ENCODE data around the gene COL2A1. TPM values are rescaled to one million over a fixed set of nuclear protein-coding genes. Genes with fewer than 3 reads are reported as not detected.
A peak's percentile ranks its signal among the peaks of the same experiment; 100 is the strongest.

COL2A1 gene
- total RNA-seq, 1 donor from 2014 or later, result 1.9 TPM

DNA sequence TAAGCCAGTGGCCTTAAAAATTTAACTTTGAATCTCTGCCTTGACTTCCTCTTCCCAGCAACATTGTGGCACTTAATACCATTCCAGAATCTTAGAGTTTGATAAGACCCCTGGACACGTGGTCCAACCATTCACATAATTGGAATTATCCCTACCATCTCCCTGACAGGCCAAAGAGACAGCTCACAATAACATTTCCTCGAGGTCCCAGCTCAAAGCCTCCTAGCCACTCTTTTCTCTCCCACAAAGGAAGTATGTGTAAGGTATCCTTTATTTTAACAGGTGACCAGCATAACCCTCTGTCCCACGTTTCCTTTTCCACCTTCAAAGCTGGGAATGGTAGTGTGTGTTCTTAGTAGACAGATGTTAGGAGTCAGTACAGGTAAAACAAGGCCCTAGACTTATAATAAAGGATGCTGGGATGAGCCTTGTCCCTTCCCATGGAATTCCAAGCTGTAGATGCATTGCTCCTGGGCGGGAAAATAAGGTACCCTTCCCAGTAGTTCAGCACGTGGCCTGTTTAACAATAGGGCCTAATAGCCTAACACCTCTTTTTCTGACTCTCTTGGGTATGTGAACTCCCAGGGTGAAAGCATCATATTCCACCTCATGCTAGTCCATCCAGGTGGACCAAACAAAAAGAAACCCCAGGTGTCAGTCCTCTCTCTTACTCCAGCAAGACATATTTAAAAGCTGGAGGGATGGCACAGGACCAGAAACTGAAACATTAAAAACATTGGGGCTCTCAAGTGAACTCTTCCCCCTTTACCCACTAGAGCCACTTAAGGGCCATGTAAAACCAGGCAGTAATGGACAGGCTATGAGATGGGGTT lies 37.5 kb upstream of the COL2A1 start:
- peaks cover 16% of the 10 kb centered on the region for H3K4me1 Mint-ChIP-seq (ENCODE audit: unreplicated experiment)
- peaks cover 7% of the 10 kb centered on the region for H3K36me3 Mint-ChIP-seq (ENCODE audit: low read depth, unreplicated experiment)
- H3K27ac Mint-ChIP-seq (ENCODE audit: unreplicated experiment), result no peak overlapping the region
- no peak overlapping the region for H3K4me3 Mint-ChIP-seq (ENCODE audit: unreplicated experiment)
- no peaks in the 10 kb centered on the region for H3K9me3 Mint-ChIP-seq (ENCODE audit: unreplicated experiment)
- peaks cover 1% of the 10 kb centered on the region for H3K27me3 Mint-ChIP-seq (ENCODE audit: unreplicated experiment)
- TF ChIP-seq, protein P1, sequence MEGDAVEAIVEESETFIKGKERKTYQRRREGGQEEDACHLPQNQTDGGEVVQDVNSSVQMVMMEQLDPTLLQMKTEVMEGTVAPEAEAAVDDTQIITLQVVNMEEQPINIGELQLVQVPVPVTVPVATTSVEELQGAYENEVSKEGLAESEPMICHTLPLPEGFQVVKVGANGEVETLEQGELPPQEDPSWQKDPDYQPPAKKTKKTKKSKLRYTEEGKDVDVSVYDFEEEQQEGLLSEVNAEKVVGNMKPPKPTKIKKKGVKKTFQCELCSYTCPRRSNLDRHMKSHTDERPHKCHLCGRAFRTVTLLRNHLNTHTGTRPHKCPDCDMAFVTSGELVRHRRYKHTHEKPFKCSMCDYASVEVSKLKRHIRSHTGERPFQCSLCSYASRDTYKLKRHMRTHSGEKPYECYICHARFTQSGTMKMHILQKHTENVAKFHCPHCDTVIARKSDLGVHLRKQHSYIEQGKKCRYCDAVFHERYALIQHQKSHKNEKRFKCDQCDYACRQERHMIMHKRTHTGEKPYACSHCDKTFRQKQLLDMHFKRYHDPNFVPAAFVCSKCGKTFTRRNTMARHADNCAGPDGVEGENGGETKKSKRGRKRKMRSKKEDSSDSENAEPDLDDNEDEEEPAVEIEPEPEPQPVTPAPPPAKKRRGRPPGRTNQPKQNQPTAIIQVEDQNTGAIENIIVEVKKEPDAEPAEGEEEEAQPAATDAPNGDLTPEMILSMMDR (IDR thresholded peaks at IDR 0.05; ENCODE audit: unreplicated experiment), result no peak
- no peak for DNase-seq (ENCODE audit: low spot score)

DNA sequence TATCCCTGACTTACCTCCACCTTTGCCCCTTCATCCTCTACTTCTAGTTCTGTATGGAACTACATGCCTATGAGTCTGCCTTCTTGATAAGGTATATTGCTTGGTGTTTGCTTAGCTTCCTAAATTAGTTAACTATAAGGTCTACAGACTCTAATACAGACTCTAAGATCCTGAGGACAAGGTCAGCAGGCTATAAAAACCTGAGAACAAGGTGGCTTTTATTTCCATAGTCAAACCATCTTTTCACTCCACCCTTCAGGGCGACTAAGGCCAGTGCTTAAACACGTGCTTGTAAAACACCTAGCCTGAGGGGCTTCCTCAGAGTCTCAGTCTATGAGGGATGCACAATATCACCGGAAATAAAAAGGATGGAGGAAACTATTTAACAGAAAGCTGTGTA lies 36.1 kb upstream of the COL2A1 start:
- Mint-ChIP-seq H3K27ac (ENCODE audit: unreplicated experiment) (no peak overlapping the region), H3K36me3 (ENCODE audit: low read depth, unreplicated experiment) (peaks cover 3% of the 10 kb centered on the region), H3K27me3 (ENCODE audit: unreplicated experiment) (peaks cover 5% of the 10 kb centered on the region), H3K4me1 (ENCODE audit: unreplicated experiment) (peaks cover 19% of the 10 kb centered on the region), H3K9me3 (ENCODE audit: unreplicated experiment) (no peaks in the 10 kb centered on the region), H3K4me3 (ENCODE audit: unreplicated experiment) (no peak overlapping the region)
- TF ChIP-seq, protein P1 (IDR thresholded peaks at IDR 0.05; ENCODE audit: unreplicated experiment), result no peak
- no peak for DNase-seq (ENCODE audit: low spot score)

DNA sequence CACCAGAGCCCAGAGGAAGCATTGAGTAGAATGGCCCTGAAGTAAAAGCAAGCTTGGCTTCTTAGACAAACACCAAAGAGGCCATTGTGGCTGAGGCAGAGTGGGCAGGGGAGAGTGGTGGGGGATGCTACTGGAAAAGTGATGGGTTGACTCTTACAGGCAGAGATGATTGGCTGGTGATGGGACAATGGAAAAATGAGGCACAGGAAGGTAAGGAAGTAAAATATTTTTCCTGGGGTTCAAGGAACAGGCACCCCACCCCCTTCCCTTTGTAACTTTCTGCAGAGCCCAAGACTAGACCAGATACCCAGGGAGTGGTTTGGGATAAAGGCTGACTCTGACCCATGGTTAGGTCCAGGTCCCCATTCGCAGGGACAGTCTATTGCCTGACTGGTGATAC lies 34.9 kb upstream of the COL2A1 start:
- peaks cover 5% of the 10 kb centered on the region for H3K27me3 Mint-ChIP-seq (ENCODE audit: unreplicated experiment)
- DNase-seq (ENCODE audit: low spot score), result no peak
- TF ChIP-seq, protein P1 (IDR thresholded peaks at IDR 0.05; ENCODE audit: unreplicated experiment), result no peak
- no peak overlapping the region for H3K27ac Mint-ChIP-seq (ENCODE audit: unreplicated experiment)
- H3K4me3 Mint-ChIP-seq (ENCODE audit: unreplicated experiment), result no peak overlapping the region
- no peaks in the 10 kb centered on the region for H3K36me3 Mint-ChIP-seq (ENCODE audit: low read depth, unreplicated experiment)
- H3K9me3 Mint-ChIP-seq (ENCODE audit: unreplicated experiment), result no peaks in the 10 kb centered on the region
- peaks cover 19% of the 10 kb centered on the region for H3K4me1 Mint-ChIP-seq (ENCODE audit: unreplicated experiment)

DNA sequence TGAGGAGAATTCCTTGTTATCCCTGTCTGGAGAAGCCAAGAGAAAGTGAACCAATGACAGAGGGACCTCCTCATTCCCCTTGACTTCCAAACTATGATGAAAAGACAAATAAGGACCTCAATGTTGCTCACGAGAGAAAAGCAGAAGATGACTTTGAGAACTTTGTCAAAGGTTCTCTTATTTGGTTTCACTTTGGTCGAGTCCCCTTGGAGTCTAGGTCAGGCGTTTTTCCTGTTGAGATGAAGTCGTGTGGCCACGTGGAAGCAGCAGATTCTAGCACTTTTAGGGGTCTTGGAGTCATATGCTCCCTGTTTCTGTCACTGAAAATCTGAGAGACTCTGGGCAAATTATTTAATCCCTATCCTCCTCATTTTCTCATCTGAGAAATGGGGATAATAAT lies 33.8 kb upstream of the COL2A1 start:
- Mint-ChIP-seq H3K27ac (ENCODE audit: unreplicated experiment) (no peak overlapping the region), H3K36me3 (ENCODE audit: low read depth, unreplicated experiment) (no peaks in the 10 kb centered on the region), H3K4me3 (ENCODE audit: unreplicated experiment) (no peak overlapping the region), H3K9me3 (ENCODE audit: unreplicated experiment) (no peaks in the 10 kb centered on the region), H3K4me1 (ENCODE audit: unreplicated experiment) (peaks cover 19% of the 10 kb centered on the region), H3K27me3 (ENCODE audit: unreplicated experiment) (peaks cover 5% of the 10 kb centered on the region)
- DNase-seq (ENCODE audit: low spot score), result no peak
- TF ChIP-seq, protein P1 (IDR thresholded peaks at IDR 0.05; ENCODE audit: unreplicated experiment), result no peak

DNA sequence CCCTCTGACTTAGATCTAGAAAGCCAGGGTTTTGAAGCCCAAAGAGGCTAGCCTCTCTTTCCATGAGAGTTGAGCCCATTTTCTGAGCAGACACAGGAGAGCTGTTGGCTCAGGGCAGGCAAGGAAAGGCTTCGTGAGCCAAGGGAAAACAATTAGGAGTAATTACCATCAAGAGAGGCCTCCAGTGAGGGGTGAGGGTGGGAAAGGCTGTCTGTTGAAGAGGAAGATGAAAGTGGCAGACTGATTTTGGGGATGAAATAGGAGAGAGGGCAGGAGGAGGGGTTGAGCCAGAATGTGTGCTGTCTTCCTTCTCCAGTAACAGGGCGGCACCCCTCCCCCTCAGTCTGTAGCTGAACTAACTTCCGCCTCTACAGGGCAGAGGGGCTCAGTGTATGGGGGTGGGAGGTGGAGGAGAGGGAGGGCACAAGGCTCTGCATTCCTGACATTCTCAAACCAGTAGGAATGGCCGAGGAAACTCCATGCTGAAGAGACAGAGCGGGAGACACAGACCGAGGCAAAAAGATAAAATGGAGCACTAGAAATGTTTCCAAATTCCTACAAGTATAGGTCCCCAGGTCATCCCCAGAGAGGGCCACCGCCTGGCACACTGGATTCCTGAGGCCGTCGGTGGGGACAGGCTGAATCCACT lies 33.1 kb upstream of the COL2A1 start:
- peak; percentile 67 for DNase-seq (ENCODE audit: low spot score)
- Mint-ChIP-seq H3K4me1 (ENCODE audit: unreplicated experiment) (peaks cover 19% of the 10 kb centered on the region), H3K4me3 (ENCODE audit: unreplicated experiment) (no peak overlapping the region), H3K27me3 (ENCODE audit: unreplicated experiment) (peaks cover 6% of the 10 kb centered on the region), H3K27ac (ENCODE audit: unreplicated experiment) (peak overlapping the region; percentile 4), H3K9me3 (ENCODE audit: unreplicated experiment) (no peaks in the 10 kb centered on the region), H3K36me3 (ENCODE audit: low read depth, unreplicated experiment) (no peaks in the 10 kb centered on the region)
- TF ChIP-seq, protein P1 (IDR thresholded peaks at IDR 0.05; ENCODE audit: unreplicated experiment), result no peak

All from endothelial cell (in vitro differentiated cells).